ENCODE data around the gene AUTS2. TPM values are rescaled to one million over a fixed set of nuclear protein-coding genes. Genes with fewer than 3 reads are reported as not detected.

AUTS2 gene
- polyA plus RNA-seq, 3 donors: 0.08 to 0.35 TPM; not detected in 1

GRCh38 chr7:70014472-70015177, 416.4 kb downstream of the AUTS2 start:
- intact Hi-C loops (cut with micrococcal nuclease): no loop called here
- Mint-ChIP-seq H3K4me1 (peaks cover 3% of the 10 kb centered on the region), H3K36me3 (no peaks in the 10 kb centered on the region), H3K4me3 (no peak overlapping the region), H3K27me3 (ENCODE audit: low read depth in 3 of 3) (peaks cover 0 to 1% (median 0%) of the 10 kb centered on the region in 3 donors), H3K27ac (no peak overlapping the region), H3K9me3 (no peaks in the 10 kb centered on the region)
- no peaks in the 10 kb centered on the region for H3K79me2 ChIP-seq (ENCODE audit: insufficient read depth, low read length)
- no CpG with 5 or more reads among the region's 3 CpGs for WGBS (ENCODE audit: insufficient coverage)
- H3K27me3 ChIP-seq (ENCODE audit: control insufficient read depth in 2 of 2, insufficient read depth in 2 of 2, low read length in 2 of 2): no peaks in the 10 kb centered on the region
- H3K9ac ChIP-seq (ENCODE audit: insufficient read depth, low read length, poor library complexity, severe bottlenecking): no peak overlapping the region
- no peak overlapping the region for H3K4me3 ChIP-seq (replicated peaks in 1 of 3; ENCODE audit: low read depth in 2 of 3, low read length in 3 of 3)
- no peaks in the 10 kb centered on the region for H3K36me3 ChIP-seq (replicated peaks in 1 of 2; ENCODE audit: control insufficient read depth in 1 of 2, insufficient read depth in 2 of 2, low read length in 2 of 2)
- H2AFZ ChIP-seq (ENCODE audit: insufficient read depth, low read depth, low read length, poor library complexity, severe bottlenecking): no peak overlapping the region
- no peak for DNase-seq
- no peaks in the 10 kb centered on the region for H4K20me1 ChIP-seq (ENCODE audit: insufficient read depth, low read length)
- no peak overlapping the region for H3K4me2 ChIP-seq (replicated peaks; ENCODE audit: extremely low read depth, low read length, poor library complexity, severe bottlenecking)
- H3K27ac ChIP-seq (ENCODE audit: low read depth in 1 of 2, low read length in 2 of 2): no peak overlapping the region
- no peaks in the 10 kb centered on the region for H3K4me1 ChIP-seq (ENCODE audit: control insufficient read depth in 1 of 2, insufficient read depth in 2 of 2, low read length in 2 of 2)
- H3K9me3 ChIP-seq (replicated peaks in 1 of 2; ENCODE audit: control insufficient read depth in 1 of 2, insufficient read depth in 1 of 2, low read length in 2 of 2): no peaks in the 10 kb centered on the region
- TF ChIP-seq CTCF (IDR thresholded peaks at IDR 0.05): no peak

- H3K9me3 ChIP-seq (replicated peaks in 1 of 2; ENCODE audit: control insufficient read depth in 1 of 2, insufficient read depth in 1 of 2, low read length in 2 of 2): no peaks in the 10 kb centered on the region
- H3K4me2 ChIP-seq (replicated peaks; ENCODE audit: extremely low read depth, low read length, poor library complexity, severe bottlenecking): no peak overlapping the region
- no peak overlapping the region for H3K4me3 ChIP-seq (replicated peaks in 1 of 3; ENCODE audit: low read depth in 2 of 3, low read length in 3 of 3)
- H3K36me3 ChIP-seq (replicated peaks in 1 of 2; ENCODE audit: control insufficient read depth in 1 of 2, insufficient read depth in 2 of 2, low read length in 2 of 2): no peaks in the 10 kb centered on the region
- H3K27me3 Mint-ChIP-seq (ENCODE audit: low read depth in 3 of 3): peaks cover 0 to 1% (median 0%) of the 10 kb centered on the region in 3 donors
- DNase-seq: no peak
- H3K79me2 ChIP-seq (ENCODE audit: insufficient read depth, low read length): no peaks in the 10 kb centered on the region
- H3K36me3 Mint-ChIP-seq: no peaks in the 10 kb centered on the region
- no peaks in the 10 kb centered on the region for H3K4me1 ChIP-seq (ENCODE audit: control insufficient read depth in 1 of 2, insufficient read depth in 2 of 2, low read length in 2 of 2)
- H2AFZ ChIP-seq (ENCODE audit: insufficient read depth, low read depth, low read length, poor library complexity, severe bottlenecking): no peak overlapping the region
- no peak overlapping the region for H3K27ac ChIP-seq (ENCODE audit: low read depth in 1 of 2, low read length in 2 of 2)
- intact Hi-C loops (cut with micrococcal nuclease): no loop called here
- no peaks in the 10 kb centered on the region for H4K20me1 ChIP-seq (ENCODE audit: insufficient read depth, low read length)
- no peak overlapping the region for H3K27ac Mint-ChIP-seq
- TF ChIP-seq CTCF (IDR thresholded peaks at IDR 0.05): no peak
- WGBS (ENCODE audit: insufficient coverage): no CpG with 5 or more reads among the region's 1 CpG
- H3K27me3 ChIP-seq (ENCODE audit: control insufficient read depth in 2 of 2, insufficient read depth in 2 of 2, low read length in 2 of 2): no peaks in the 10 kb centered on the region
- no peak overlapping the region for H3K4me3 Mint-ChIP-seq
- H3K4me1 Mint-ChIP-seq: peaks cover 3% of the 10 kb centered on the region
- no peaks in the 10 kb centered on the region for H3K9me3 Mint-ChIP-seq
- no peak overlapping the region for H3K9ac ChIP-seq (ENCODE audit: insufficient read depth, low read length, poor library complexity, severe bottlenecking)
Measured at GRCh38 chr7:70015353-70015752, 417.1 kb downstream of the AUTS2 start.

All from CD14-positive monocyte (primary cell).